SK-N-SH (cell line): ENCODE measurements around the gene RYR3. TPM values are rescaled to one million over a fixed set of nuclear protein-coding genes. Genes with fewer than 3 reads are reported as not detected.

ENCODE experiments used
- CTCF ChIA-PET: fragments of 300-600, 350-600 bp; formaldehyde crosslinking; extraction: SDS; loops from one replicate; lab custom pipeline; 2021; lab: Yijun Ruan, JAX
- POLR2A ChIA-PET: fragments of 350-600 bp; sonication (Branson Sonifier 250); formaldehyde crosslinking; extraction: SDS; loops from one replicate; lab custom pipeline; 2020; ENCODE audit warnings: antibody characterized with exemption, inconsistent platforms; lab: Yijun Ruan, JAX
- DNase-seq: peaks from one replicate; pipeline ENCODE4 v3.0.0; 2012
- H2AFZ ChIP-seq: fragments of 200-600 bp; sonication (generic); 2 replicates; pipeline ENCODE4 v1.8.1; 2016; ENCODE audit warnings: antibody characterized with exemption, mild to moderate bottlenecking, low read depth
- H3F3A ChIP-seq: fragments of 200-600 bp; sonication (generic); replicated peaks from 2 replicates; pipeline ENCODE3; 2016; ENCODE audit warnings: antibody characterized with exemption, mild to moderate bottlenecking; ENCODE audit not compliant: insufficient read depth
- H3K27ac ChIP-seq, 2 experiments: fragments of 200-500 bp in 1 of 2; fragments of 200-600 bp in 1 of 2; sonication (Bioruptor generic) in 1 of 2; sonication (generic), shearing (Covaris generic) in 1 of 2; 2 replicates each; pipeline versions ENCODE4 v1.5.1 to v1.6.1; 2014 to 2016; ENCODE audit warnings: low read depth in 2 of 2, inconsistent platforms in 1 of 2, low read length in 1 of 2, mild to moderate bottlenecking in 1 of 2, mixed read lengths in 1 of 2
- H3K27me3 ChIP-seq: fragments of 200-600 bp; sonication (generic), shearing (Covaris generic); 2 replicates; pipeline ENCODE4 v1.6.1; 2016; ENCODE audit warnings: mixed run types; ENCODE audit not compliant: insufficient read depth
- H3K36me3 ChIP-seq, 2 experiments: fragments of 200-500 bp in 1 of 2; fragments of 200-600 bp in 1 of 2; sonication (Bioruptor generic) in 1 of 2; sonication (generic) in 1 of 2; replicated peaks in 1 of 2; 2 replicates each; pipeline versions ENCODE3 to v1.5.1; 2014 to 2016; ENCODE audit warnings: low read length in 1 of 2, mild to moderate bottlenecking in 1 of 2; ENCODE audit not compliant: insufficient read depth in 2 of 2, control insufficient read depth in 1 of 2
- H3K4me1 ChIP-seq, 2 experiments: fragments of 200-500 bp in 1 of 2; fragments of 200-600 bp in 1 of 2; sonication (Bioruptor generic) in 1 of 2; sonication (generic), shearing (Covaris generic) in 1 of 2; 2 replicates each; pipeline versions ENCODE4 v1.5.1 to v1.6.1; 2014 to 2016; ENCODE audit warnings: low read depth in 1 of 2, low read length in 1 of 2, mixed run types in 1 of 2; ENCODE audit not compliant: insufficient read depth in 2 of 2, control insufficient read depth in 1 of 2
- H3K4me2 ChIP-seq: fragments of 200-600 bp; sonication (generic), shearing (Covaris generic); 2 replicates; pipeline ENCODE4 v1.6.1; 2017; ENCODE audit warnings: mixed run types
- H3K4me3 ChIP-seq, 2 experiments: fragments of 200-500 bp in 1 of 2; fragments of 200-600 bp in 1 of 2; sonication (Bioruptor generic) in 1 of 2; sonication (generic), shearing (Covaris generic) in 1 of 2; 2 replicates each; pipeline versions ENCODE4 v1.5.1 to v1.8.1; 2014 to 2016; ENCODE audit warnings: low read depth in 2 of 2, inconsistent platforms in 1 of 2, low read length in 1 of 2, mild to moderate bottlenecking in 1 of 2, mixed read lengths in 1 of 2, moderate library complexity in 1 of 2
- H3K79me2 ChIP-seq: fragments of 200-600 bp; sonication (generic); 2 replicates; pipeline ENCODE4 v1.8.1; 2017; ENCODE audit warnings: mild to moderate bottlenecking; ENCODE audit not compliant: insufficient read depth
- H3K9ac ChIP-seq: fragments of 200-600 bp; sonication (generic); 2 replicates; pipeline ENCODE4 v1.6.1; 2017; ENCODE audit warnings: mixed run types
- H3K9me2 ChIP-seq: fragments of 200-600 bp; sonication (generic); 2 replicates; pipeline ENCODE4 v1.6.1; 2017; ENCODE audit warnings: mixed run types
- H3K9me3 ChIP-seq: fragments of 200-600 bp; sonication (generic); 2 replicates; pipeline ENCODE4 v1.6.1; 2017; ENCODE audit warnings: mixed run types, mild to moderate bottlenecking, moderate library complexity
- H4K20me1 ChIP-seq: fragments of 200-600 bp; sonication (generic); 2 replicates; pipeline ENCODE4 v1.6.1; 2017; ENCODE audit warnings: mild to moderate bottlenecking, mixed run types; ENCODE audit not compliant: insufficient read depth
- CTCF ChIP-seq: fragments of 200-600 bp; sonication (generic); IDR thresholded peaks from 2 replicates; pipeline ENCODE4 v1.6.1; 2017; ENCODE audit warnings: antibody characterized with exemption, mild to moderate bottlenecking, moderate library complexity
- GABPA ChIP-seq: IDR thresholded peaks from 2 replicates; pipeline ENCODE4 v1.4.0; 2012; ENCODE audit warnings: low read depth, mild to moderate bottlenecking
- GATA2 ChIP-seq: sonication (generic); formaldehyde crosslinking; IDR thresholded peaks from 2 replicates; pipeline ENCODE4 v1.5.0; 2020; ENCODE audit warnings: mild to moderate bottlenecking, missing genetic modification reagents
- IRF3 ChIP-seq: fragments of 150-350 bp; IDR thresholded peaks from 2 replicates; pipeline ENCODE4 v1.6.1; 2016; ENCODE audit warnings: mild to moderate bottlenecking, low read depth, low read length
- JUND ChIP-seq: IDR thresholded peaks from 2 replicates; pipeline ENCODE4 v1.4.0; 2012
- MAX ChIP-seq: IDR thresholded peaks from 2 replicates; pipeline ENCODE4 v1.4.0; 2012; ENCODE audit warnings: low read depth
- MEF2A ChIP-seq: IDR thresholded peaks from 2 replicates; pipeline ENCODE4 v1.4.0; 2012; ENCODE audit warnings: low read depth, borderline replicate concordance
- NFIC ChIP-seq: IDR thresholded peaks from 2 replicates; pipeline ENCODE4 v1.4.0; 2012; ENCODE audit warnings: borderline replicate concordance
- NRF1 ChIP-seq: IDR thresholded peaks from 2 replicates; pipeline ENCODE4 v1.6.1; 2012; ENCODE audit warnings: low read depth, mild to moderate bottlenecking, low read length
- RCOR1 ChIP-seq: fragments of 150-350 bp; IDR thresholded peaks from 2 replicates; pipeline ENCODE4 v1.6.1; 2017; ENCODE audit warnings: antibody characterized with exemption, low read length
- REST ChIP-seq: IDR thresholded peaks from 2 replicates; pipeline ENCODE4 v1.6.1; 2012; ENCODE audit warnings: mild to moderate bottlenecking, low read depth, low read length, moderate library complexity
- RFX5 ChIP-seq: IDR thresholded peaks from 2 replicates; pipeline ENCODE4 v1.6.1; 2012; ENCODE audit warnings: mild to moderate bottlenecking, improper control_type of control experiment, low read length
- TAF1 ChIP-seq: IDR thresholded peaks from 2 replicates; pipeline ENCODE4 v1.6.1; 2012; ENCODE audit warnings: low read depth, mild to moderate bottlenecking, low read length, moderate library complexity, borderline replicate concordance
- TCF12 ChIP-seq: IDR thresholded peaks from 2 replicates; pipeline ENCODE4 v1.4.0; 2012
- TEAD4 ChIP-seq: IDR thresholded peaks from 2 replicates; pipeline ENCODE4 v1.4.0; 2012; ENCODE audit warnings: mild to moderate bottlenecking, borderline replicate concordance; ENCODE audit not compliant: insufficient read depth
- WGBS: methylation state at CpG from one replicate; pipeline ENCODE4 v1.1.6; 2017; ENCODE audit warnings: low lambda C conversion rate; 5-methylcytosine and 5-hydroxymethylcytosine counted together
- polyA plus RNA-seq, 3 experiments: library from polyadenylated mRNA; depleted of rRNA; stranded (reverse); fragments of >200 nt; gene quantifications; 2 replicates each; pipeline ENCODE4 v1.2.3, GENCODE V29; 2012

Gene RYR3
- polyA plus RNA-seq, 1 of the 3 experiments (the other 2 are of a cell fraction) = 0.02 TPM

GRCh38 chr15:33468740-33469139 lies 158.0 kb downstream of the RYR3 start:
- WGBS = 68% methylated on average over 3 of the region's 3 CpGs
- H3K4me2 ChIP-seq = no peak overlapping the region
- no peak overlapping the region for H3K4me3 ChIP-seq
- H3K27me3 ChIP-seq = no peaks in the 10 kb centered on the region
- peaks cover 0 to 4% of the 10 kb centered on the region in 2 experiments; a peak in 1 of 4 replicates for H3K4me1 ChIP-seq
- POLR2A ChIA-PET = no interaction called here
- no peak overlapping the region for H3K9ac ChIP-seq
- H4K20me1 ChIP-seq = no peaks in the 10 kb centered on the region
- H3K36me3 ChIP-seq = no peaks in the 10 kb centered on the region
- H3K9me2 ChIP-seq = no peaks in the 10 kb centered on the region
- no peak overlapping the region for H2AFZ ChIP-seq
- no peak for TF ChIP-seq REST
- TF ChIP-seq MAX = no peak
- no peak for TF ChIP-seq CTCF
- TF ChIP-seq RFX5 = no peak
- TF ChIP-seq GABPA = no peak
- TF ChIP-seq RCOR1 = no peak
- no peaks in the 10 kb centered on the region for H3K9me3 ChIP-seq
- CTCF ChIA-PET = interaction anchor here (0.9 to 1.1 kb wide), 2 partner anchors 16 to 232 kb away, joined by 3 to 4 read pairs; no protein-coding TSS in a partner anchor
- H3K79me2 ChIP-seq = no peaks in the 10 kb centered on the region
- no peaks in the 10 kb centered on the region for H3F3A ChIP-seq
- no peak for DNase-seq
- H3K27ac ChIP-seq = no peak overlapping the region

- Histone ChIP-seq H2AFZ (no peak overlapping the region), H3K4me1 (peaks cover 0 to 4% of the 10 kb centered on the region in 2 experiments; a peak in 1 of 4 replicates), H3K4me3 (no peak overlapping the region), H3F3A (no peaks in the 10 kb centered on the region), H3K9ac (no peak overlapping the region), H3K9me3 (no peaks in the 10 kb centered on the region), H3K9me2 (no peaks in the 10 kb centered on the region), H3K36me3 (no peaks in the 10 kb centered on the region), H4K20me1 (no peaks in the 10 kb centered on the region), H3K79me2 (no peaks in the 10 kb centered on the region), H3K27me3 (no peaks in the 10 kb centered on the region), H3K27ac (no peak overlapping the region), H3K4me2 (no peak overlapping the region)
- CTCF ChIA-PET = no interaction called here
- POLR2A ChIA-PET = no interaction called here
- WGBS = 51% methylated on average over 5 of the region's 5 CpGs
- DNase-seq = no peak
- TF ChIP-seq GATA2 = no peak
- no peak for TF ChIP-seq NFIC
- TF ChIP-seq JUND = no peak
- TF ChIP-seq MEF2A = no peak
- TF ChIP-seq TAF1 = no peak
- TF ChIP-seq IRF3 = no peak
- TF ChIP-seq TEAD4 = no peak
- TF ChIP-seq RFX5 = no peak
- no peak for TF ChIP-seq RCOR1
- no peak for TF ChIP-seq MAX
- no peak for TF ChIP-seq TCF12
- no peak for TF ChIP-seq REST
- TF ChIP-seq NRF1 = no peak
Observed at GRCh38 chr15:33473005-33473404, 162.2 kb downstream of the RYR3 start.
